Hepatocyte (in vitro differentiated cells): Measurements from ENCODE around the gene CAND1. TPM values are rescaled to one million over a fixed set of nuclear protein-coding genes. Genes with fewer than 3 reads are reported as not detected.
"Not testable (repeated sequence)": the region's sequence is repeated elsewhere in the genome, so short reads cannot be mapped to it uniquely, and the experiment has no call there.

ENCODE experiments used
- DNase-seq: peaks from one replicate; pipeline ENCODE4 v3.0.0-alpha.2; 2016; ENCODE audit warnings: low spot score
- H2AFZ ChIP-seq: fragments of 200-600 bp; sonication (generic); 2 replicates; pipeline ENCODE4 v1.6.0; 2016; ENCODE audit warnings: antibody characterized with exemption, mild to moderate bottlenecking
- H3K27ac ChIP-seq: fragments of 200-600 bp; sonication (generic); 2 replicates; pipeline ENCODE4 v1.5.1; 2016; ENCODE audit warnings: mild to moderate bottlenecking
- H3K27me3 ChIP-seq: fragments of 200-600 bp; sonication (generic); 2 replicates; pipeline ENCODE4 v1.6.1; 2016
- H3K36me3 ChIP-seq: fragments of 200-600 bp; sonication (generic); replicated peaks from 2 replicates; pipeline ENCODE4 v1.5.1; 2016; ENCODE audit warnings: low read depth; ENCODE audit not compliant: insufficient read depth
- H3K4me1 ChIP-seq: fragments of 200-600 bp; sonication (generic); 2 replicates; pipeline ENCODE4 v1.5.1; 2016; ENCODE audit warnings: mild to moderate bottlenecking, moderate library complexity; ENCODE audit not compliant: insufficient read depth
- H3K4me2 ChIP-seq: fragments of 200-600 bp; sonication (generic); 2 replicates; pipeline ENCODE4 v1.6.0; 2016
- H3K4me3 ChIP-seq: fragments of 200-600 bp; sonication (generic); 2 replicates; pipeline ENCODE4 v1.5.1; 2016; ENCODE audit warnings: mild to moderate bottlenecking
- H3K79me2 ChIP-seq: fragments of 200-600 bp; sonication (generic); 2 replicates; pipeline ENCODE4 v1.6.0; 2017; ENCODE audit warnings: mild to moderate bottlenecking
- H3K9me2 ChIP-seq: fragments of 200-600 bp; sonication (generic); replicated peaks from 2 replicates; pipeline ENCODE4 v1.6.0; 2017; ENCODE audit warnings: mild to moderate bottlenecking; ENCODE audit not compliant: insufficient read depth
- H3K9me3 ChIP-seq: fragments of 200-600 bp; sonication (generic); 2 replicates; pipeline ENCODE4 v1.5.1; 2016; ENCODE audit warnings: low read depth, mild to moderate bottlenecking
- H4K20me1 ChIP-seq: fragments of 200-600 bp; sonication (generic); 2 replicates; pipeline ENCODE4 v1.6.0; 2016; ENCODE audit warnings: mild to moderate bottlenecking; ENCODE audit not compliant: insufficient read depth, poor library complexity, severe bottlenecking
- CTCF ChIP-seq: fragments of 200-600 bp; sonication (generic); IDR thresholded peaks from 2 replicates; pipeline ENCODE4 v1.5.1; 2016; ENCODE audit warnings: antibody characterized with exemption, mild to moderate bottlenecking; ENCODE audit not compliant: poor library complexity
- EZH2 ChIP-seq: fragments of 200-600 bp; sonication (generic); IDR thresholded peaks from 2 replicates; pipeline ENCODE4 v1.6.1; 2016; ENCODE audit warnings: antibody characterized with exemption, mild to moderate bottlenecking, borderline replicate concordance
- EZH2phosphoT487 ChIP-seq: fragments of 200-600 bp; sonication (generic); IDR thresholded peaks from one replicate; pipeline ENCODE4 v1.6.1; 2018; ENCODE audit warnings: antibody characterized with exemption, mild to moderate bottlenecking, low read depth, moderate library complexity; ENCODE audit not compliant: unreplicated experiment, severe bottlenecking
- WGBS: methylation state at CpG from one replicate; pipeline ENCODE4 v1.1.6; 2016; ENCODE audit warnings: low lambda C conversion rate; ENCODE audit errors: missing lambda C conversion rate; 5-methylcytosine and 5-hydroxymethylcytosine counted together
- polyA plus RNA-seq: library from polyadenylated mRNA; unstranded; fragments of >200 nt; fragmentation: Nextera tagmentation; extraction: Ambion mirVana; gene quantifications from 2 replicates; pipeline ENCODE4 v1.2.1, GENCODE V29; 2016
- total RNA-seq: library from RNA; depleted of rRNA; stranded (reverse); fragments of >200 nt; gene quantifications from 2 replicates; pipeline ENCODE4 v1.2.3, GENCODE V29; 2014

Gene CAND1
- total and polyA plus RNA-seq, 2 experiments from 2014 or later: 113 to 130 TPM

- Histone ChIP-seq H3K9me2 (no peaks in the 10 kb centered on the region), H3K79me2 (no peaks in the 10 kb centered on the region), H3K9me3 (no peaks in the 10 kb centered on the region), H4K20me1 (no peaks in the 10 kb centered on the region), H2AFZ (no peak overlapping the region), H3K4me1 (no peaks in the 10 kb centered on the region), H3K27ac (no peak overlapping the region), H3K27me3 (no peaks in the 10 kb centered on the region), H3K4me2 (no peak overlapping the region), H3K4me3 (no peak overlapping the region), H3K36me3 (no peaks in the 10 kb centered on the region)
- DNase-seq: no peak
- TF ChIP-seq EZH2phosphoT487 (no peak), EZH2 (no peak), CTCF (no peak)
These were observed 69.3 kb downstream of the CAND1 start for GRCh38 chr12:67338426-67338825.

- 100% methylated on average over 1 of the region's 1 CpG for WGBS
These were observed 70.4 kb downstream of the CAND1 start for GRCh38 chr12:67339530-67339929.

GRCh38 chr12:67341086-67341485 lies 71.9 kb downstream of the CAND1 start:
- not testable (repeated sequence) for H3K4me3 ChIP-seq, H3K79me2 ChIP-seq, H3K4me1 ChIP-seq, H3K36me3 ChIP-seq, H3K27ac ChIP-seq, H3K27me3 ChIP-seq, H3K9me2 ChIP-seq, H2AFZ ChIP-seq, H3K9me3 ChIP-seq, DNase-seq, H4K20me1 ChIP-seq, H3K4me2 ChIP-seq
- WGBS: 86% methylated on average over 11 of the region's 14 CpGs

More at GRCh38 chr12:67339530-67339929, 70.4 kb downstream of the CAND1 start:
- H3K79me2 ChIP-seq: no peaks in the 10 kb centered on the region
- H3K27ac ChIP-seq: no peak overlapping the region
- DNase-seq: no peak
- H3K27me3 ChIP-seq: no peaks in the 10 kb centered on the region
- H4K20me1 ChIP-seq: no peaks in the 10 kb centered on the region
- H3K36me3 ChIP-seq: no peaks in the 10 kb centered on the region
- TF ChIP-seq EZH2 (no peak), EZH2phosphoT487 (no peak), CTCF (no peak)
- no peak overlapping the region for H3K4me2 ChIP-seq
- no peak overlapping the region for H2AFZ ChIP-seq
- H3K9me3 ChIP-seq: no peaks in the 10 kb centered on the region
- no peaks in the 10 kb centered on the region for H3K9me2 ChIP-seq
- no peak overlapping the region for H3K4me3 ChIP-seq
- no peaks in the 10 kb centered on the region for H3K4me1 ChIP-seq

GRCh38 chr12:67344979-67345710 lies 76.0 kb downstream of the CAND1 start:
- Histone ChIP-seq H4K20me1 (no peaks in the 10 kb centered on the region), H3K27ac (no peak overlapping the region), H3K4me3 (no peak overlapping the region), H3K79me2 (no peaks in the 10 kb centered on the region), H2AFZ (no peak overlapping the region), H3K9me2 (no peaks in the 10 kb centered on the region), H3K36me3 (no peaks in the 10 kb centered on the region), H3K27me3 (peaks cover 2% of the 10 kb centered on the region), H3K9me3 (no peaks in the 10 kb centered on the region), H3K4me1 (no peaks in the 10 kb centered on the region), H3K4me2 (no peak overlapping the region)
- TF ChIP-seq EZH2phosphoT487: no peak
- TF ChIP-seq EZH2: no peak
- TF ChIP-seq CTCF: no peak
- no peak for DNase-seq
- 97% methylated on average over 2 of the region's 2 CpGs for WGBS
